HG02938 (cell line): ENCODE measurements around the gene CACNA1S.

ENCODE experiments used
- ATAC-seq: cut with Tn5 transposase; IDR thresholded peaks from one replicate; pipeline ENCODE4 v1.9.1; 2021; ENCODE audit warnings: mild to moderate bottlenecking, moderate library complexity; ENCODE audit not compliant: unreplicated experiment

The CACNA1S gene

GRCh38 chr1:201112173-201112731 lies at the start of gene CACNA1S:
CACNA1S (minus strand) TSS chr1:201112426; CDS start chr1:201112339, 87 bp downstream.
- no peak for ATAC-seq

GRCh38 chr1:201157949-201158348 lies 45.7 kb upstream of the CACNA1S start:
- no peak for ATAC-seq

GRCh38 chr1:201156819-201157218 lies 44.6 kb upstream of the CACNA1S start:
- no peak for ATAC-seq

GRCh38 chr1:201156346-201156745 lies 44.1 kb upstream of the CACNA1S start:
- ATAC-seq: no peak

GRCh38 chr1:201155354-201155753 lies 43.1 kb upstream of the CACNA1S start:
- no peak for ATAC-seq

- peak; percentile 99 for ATAC-seq
Measured at GRCh38 chr1:201154389-201155165, 42.4 kb upstream of the CACNA1S start, which contains the start of gene TMEM9. TMEM9 (minus strand) TSS chr1:201154474; CDS start chr1:201153923, 551 bp downstream.

GRCh38 chr1:201153474-201154388 lies 41.5 kb upstream of the CACNA1S start:
- ATAC-seq: peak; percentile 72

GRCh38 chr1:201149400-201149799 lies 37.2 kb upstream of the CACNA1S start:
- no peak for ATAC-seq

- no peak for ATAC-seq
Measured at GRCh38 chr1:201147396-201148015, 35.3 kb upstream of the CACNA1S start.

GRCh38 chr1:201146626-201147390 lies 34.6 kb upstream of the CACNA1S start:
- ATAC-seq: no peak

GRCh38 chr1:201145816-201146215 lies 33.6 kb upstream of the CACNA1S start:
- ATAC-seq: no peak

GRCh38 chr1:201145132-201145531 lies 32.9 kb upstream of the CACNA1S start:
- ATAC-seq: no peak

- no peak for ATAC-seq
Measured at GRCh38 chr1:201144701-201145100, 32.5 kb upstream of the CACNA1S start.

- no peak for ATAC-seq
Measured at GRCh38 chr1:201143726-201144635, 31.8 kb upstream of the CACNA1S start.

GRCh38 chr1:201142849-201143725 lies 30.9 kb upstream of the CACNA1S start:
- no peak for ATAC-seq

GRCh38 chr1:201142011-201142848 lies 30.0 kb upstream of the CACNA1S start:
- ATAC-seq: no peak

- ATAC-seq: no peak
Measured at GRCh38 chr1:201141418-201141817, 29.2 kb upstream of the CACNA1S start.
